ENCODE measurements around the gene PACSIN3.
A peak's percentile ranks its signal among the peaks of the same experiment; 100 is the strongest.
"Not testable (repeated sequence)": the region's sequence is repeated elsewhere in the genome, so short reads cannot be mapped to it uniquely, and the experiment has no call there.

The PACSIN3 gene

DNA sequence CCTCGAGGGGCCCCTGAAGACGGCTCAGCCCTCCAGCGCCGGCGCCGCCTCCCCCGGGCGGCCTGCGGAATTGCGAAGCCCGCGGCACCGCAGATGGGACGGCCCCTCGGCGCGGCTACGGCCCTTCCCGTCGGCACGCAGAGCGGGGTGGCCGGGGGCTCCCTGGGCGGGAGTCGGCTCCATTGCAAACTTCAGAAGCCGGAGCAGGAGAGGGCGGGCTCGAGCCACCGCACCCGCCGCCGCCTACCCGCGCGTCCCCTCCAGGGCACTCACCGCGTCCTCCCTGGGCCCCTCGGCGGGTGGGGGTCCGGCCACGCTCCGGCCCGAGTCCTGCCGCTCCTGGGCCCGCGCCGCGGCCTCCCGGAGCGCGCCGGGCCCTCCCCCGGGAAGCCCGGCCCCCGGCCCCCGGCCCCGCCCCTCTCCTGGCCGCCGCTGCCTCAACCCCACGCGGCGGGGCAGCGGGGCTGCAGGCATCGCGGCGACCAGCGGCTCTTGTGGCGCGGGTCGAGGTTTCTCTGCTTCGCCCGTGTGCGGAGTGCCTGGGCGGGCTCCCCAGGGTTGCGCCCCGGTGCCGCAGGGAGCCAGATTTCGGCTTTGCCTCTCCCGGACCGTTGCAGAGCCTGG lies at the start of gene PACSIN3:
TSS of gene PACSIN3 (minus strand) at position 359 of the 624 bp plus-strand sequence. CDS start 3,707 bp downstream, outside the sequence.
- DNase-seq, result peak; percentile 62 to 64

DNA sequence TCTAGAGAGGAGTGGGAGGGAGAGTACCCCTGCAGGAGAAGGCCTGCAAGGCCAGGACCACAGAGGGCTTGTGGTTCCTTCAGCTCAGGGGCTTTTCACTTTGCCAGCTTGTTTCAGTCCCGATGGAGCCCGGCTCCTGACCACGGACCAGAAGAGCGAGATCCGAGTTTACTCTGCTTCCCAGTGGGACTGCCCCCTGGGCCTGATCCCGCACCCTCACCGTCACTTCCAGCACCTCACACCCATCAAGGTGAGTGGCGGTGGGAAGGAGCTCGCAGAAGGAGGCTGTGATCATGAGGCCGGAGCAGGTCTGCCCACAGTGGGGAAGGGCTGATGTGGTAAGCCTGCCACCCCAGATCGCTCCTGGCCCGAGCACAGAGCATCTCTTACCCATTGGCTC lies 48.9 kb upstream of the PACSIN3 start:
- DNase-seq, result no peak

DNA sequence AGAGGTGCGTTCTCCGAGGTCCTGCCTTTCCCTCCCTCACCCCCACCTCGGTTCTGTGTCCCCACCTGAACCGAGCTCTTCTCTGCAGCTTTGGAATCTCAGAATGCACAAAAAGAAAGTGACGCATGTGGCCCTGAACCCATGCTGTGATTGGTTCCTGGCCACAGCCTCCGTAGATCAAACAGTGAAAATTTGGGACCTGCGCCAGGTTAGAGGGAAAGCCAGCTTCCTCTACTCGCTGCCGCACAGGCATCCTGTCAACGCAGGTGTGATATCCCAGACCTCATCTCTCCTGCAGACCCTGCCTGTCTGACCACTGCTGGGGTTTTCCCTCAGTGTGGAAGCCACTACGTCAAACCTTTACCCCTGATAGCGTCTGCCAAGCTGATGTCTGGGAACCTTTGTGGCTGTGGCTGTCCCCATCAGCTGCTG lies 48.5 kb upstream of the PACSIN3 start:
- peak; percentile 36 to 49 for DNase-seq

DNA sequence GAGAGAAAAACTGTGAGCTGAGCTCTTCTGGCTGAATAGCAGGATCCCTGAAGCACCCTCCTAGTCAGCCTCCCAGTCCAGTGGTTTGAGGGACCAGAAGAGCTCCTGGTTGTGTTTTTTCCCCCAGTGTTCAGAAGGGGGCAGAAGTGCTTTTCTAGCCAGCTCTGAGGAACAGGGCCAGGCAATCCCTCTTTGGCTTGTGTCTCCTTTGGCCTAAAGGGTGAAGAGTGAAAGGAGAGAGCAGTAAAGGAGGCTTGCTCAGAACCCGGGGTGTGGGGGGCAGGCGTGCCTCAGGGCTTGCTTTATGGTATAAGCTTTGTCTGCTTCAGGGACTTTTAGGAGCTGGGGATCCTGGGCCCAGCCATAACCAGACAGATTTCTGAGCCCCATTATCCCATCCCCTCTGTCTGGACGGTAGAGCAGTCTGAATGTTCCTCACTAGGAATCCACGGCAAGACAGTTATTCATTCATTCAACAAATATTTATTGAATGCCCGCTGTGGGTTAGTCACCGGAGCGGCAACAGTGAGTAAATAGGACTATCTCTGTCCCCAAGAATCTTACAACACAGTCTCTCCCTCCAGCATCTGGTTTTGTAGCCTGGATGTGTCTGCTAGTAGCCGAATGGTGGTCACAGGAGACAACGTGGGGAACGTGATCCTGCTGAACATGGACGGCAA lies 47.9 kb upstream of the PACSIN3 start:
- no peak for DNase-seq

DNA sequence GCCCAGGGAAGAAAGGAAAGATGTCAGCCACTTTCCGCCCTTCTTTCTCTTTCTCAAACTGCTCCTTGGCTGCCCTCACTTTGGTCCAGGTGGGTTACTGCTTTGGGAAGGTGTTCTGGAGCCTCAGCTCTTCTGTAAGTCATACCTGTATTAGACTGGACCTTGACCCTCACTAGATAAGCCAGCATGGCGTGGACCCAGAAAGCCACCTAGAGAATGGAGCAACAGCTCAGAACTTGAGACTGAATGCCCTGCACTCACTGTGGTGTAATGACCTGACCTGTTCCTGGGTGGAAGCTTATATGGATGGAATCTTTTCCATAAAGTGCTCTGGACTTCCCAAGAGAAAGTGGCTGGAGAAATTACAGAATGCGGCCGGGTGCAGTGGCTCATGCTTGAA lies 46.8 kb upstream of the PACSIN3 start:
- DNase-seq, result no peak

DNA sequence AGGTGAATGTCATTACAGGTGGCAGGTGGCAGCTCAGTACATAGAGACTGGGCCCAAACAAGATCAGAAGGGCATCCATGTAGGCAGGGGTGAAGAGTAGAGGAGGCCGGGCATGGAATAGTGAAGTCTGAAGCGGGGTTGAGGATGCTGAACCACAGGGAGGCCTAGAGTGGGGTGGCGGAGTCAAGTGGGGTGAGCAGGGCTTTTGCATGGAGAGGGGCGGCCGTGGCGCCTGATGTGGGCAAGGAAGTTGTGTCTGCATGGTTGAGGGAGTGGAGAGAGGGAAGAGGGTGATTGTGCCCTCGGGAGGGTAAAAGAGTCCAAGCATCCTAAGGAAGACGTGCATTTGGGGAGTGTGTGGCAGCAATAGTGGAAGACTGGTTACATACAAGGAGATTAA lies 42.9 kb upstream of the PACSIN3 start:
- DNase-seq, result no peak

DNA sequence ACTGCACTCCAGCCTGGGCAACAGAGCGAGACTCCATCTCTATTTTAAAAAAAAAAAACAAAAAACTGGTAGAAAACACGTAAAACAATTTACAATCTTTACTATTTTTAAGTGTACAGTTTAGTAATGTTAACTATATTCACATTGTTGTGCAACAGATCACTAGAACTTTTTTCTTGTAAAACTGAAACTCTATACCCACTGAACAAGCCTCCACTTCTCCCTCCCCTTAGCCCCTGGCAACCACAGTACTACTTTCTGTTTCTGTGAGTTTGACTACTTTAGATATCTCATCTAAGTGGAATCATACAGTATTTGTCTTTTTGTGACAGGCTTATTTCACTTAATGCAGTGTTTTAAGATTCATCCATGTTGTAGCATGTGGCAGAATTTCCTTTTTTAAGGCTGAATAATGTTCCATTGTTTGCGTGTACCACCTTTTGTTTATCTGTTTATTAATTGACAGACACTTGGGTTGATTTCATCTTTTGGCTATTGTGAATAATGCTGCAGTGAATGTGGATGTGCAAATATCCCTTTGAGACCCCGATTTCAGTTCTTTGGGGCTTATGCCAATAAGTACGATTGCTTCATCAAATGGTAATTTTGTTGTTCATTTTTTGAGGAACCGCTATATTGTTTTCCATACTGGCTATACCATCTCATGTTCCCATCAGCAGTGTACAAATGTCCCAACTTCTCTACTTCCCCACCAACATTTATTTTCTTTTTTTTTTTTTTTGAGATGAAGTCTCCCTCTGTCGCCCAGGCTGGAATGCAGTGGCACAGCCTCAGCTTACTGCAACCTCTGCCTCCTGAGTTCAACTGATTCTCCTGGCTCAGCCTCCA lies 39.5 kb upstream of the PACSIN3 start:
- peak in 1 of 2 experiments; percentile 43 for DNase-seq

DNA sequence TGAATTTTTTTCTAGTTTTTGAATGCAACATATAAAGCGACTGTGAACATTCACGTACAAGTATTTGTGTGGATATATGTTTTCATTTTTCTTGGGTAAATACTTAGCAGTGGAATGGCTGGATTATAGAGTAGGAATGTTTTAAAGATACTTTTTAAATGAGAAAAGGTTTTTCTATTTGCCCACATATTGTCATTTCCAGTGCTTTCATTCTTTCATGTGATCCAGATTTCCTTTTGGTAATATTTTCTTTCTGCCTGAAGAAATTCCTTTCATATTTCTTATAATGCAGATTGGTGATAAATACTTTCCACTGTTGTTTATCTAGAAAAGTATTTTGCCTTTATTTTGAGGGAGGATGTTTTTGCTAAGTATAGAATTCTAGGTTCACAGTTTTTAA lies 36.5 kb upstream of the PACSIN3 start:
- no peak for DNase-seq

DNA sequence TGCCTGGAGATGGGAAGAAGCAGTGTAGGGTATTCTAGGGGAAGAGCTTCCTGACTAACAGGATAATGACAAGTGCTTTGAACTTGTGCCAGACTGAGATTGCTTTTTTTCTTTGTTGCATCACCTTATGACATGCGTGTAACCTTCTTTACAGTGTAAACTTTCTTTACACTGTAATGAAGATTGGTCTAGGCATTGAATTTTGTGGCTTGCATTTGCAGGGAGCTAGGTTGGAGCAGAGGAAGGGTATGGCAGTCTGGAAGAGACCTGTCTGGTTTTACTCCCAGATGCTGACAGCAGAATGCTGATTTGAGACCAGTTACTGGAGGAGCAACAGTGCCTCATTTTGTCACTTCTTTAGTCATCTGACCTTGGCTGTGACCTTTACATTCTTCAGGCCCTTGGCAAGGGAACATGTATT lies 34.2 kb upstream of the PACSIN3 start:
- no peak for DNase-seq

DNA sequence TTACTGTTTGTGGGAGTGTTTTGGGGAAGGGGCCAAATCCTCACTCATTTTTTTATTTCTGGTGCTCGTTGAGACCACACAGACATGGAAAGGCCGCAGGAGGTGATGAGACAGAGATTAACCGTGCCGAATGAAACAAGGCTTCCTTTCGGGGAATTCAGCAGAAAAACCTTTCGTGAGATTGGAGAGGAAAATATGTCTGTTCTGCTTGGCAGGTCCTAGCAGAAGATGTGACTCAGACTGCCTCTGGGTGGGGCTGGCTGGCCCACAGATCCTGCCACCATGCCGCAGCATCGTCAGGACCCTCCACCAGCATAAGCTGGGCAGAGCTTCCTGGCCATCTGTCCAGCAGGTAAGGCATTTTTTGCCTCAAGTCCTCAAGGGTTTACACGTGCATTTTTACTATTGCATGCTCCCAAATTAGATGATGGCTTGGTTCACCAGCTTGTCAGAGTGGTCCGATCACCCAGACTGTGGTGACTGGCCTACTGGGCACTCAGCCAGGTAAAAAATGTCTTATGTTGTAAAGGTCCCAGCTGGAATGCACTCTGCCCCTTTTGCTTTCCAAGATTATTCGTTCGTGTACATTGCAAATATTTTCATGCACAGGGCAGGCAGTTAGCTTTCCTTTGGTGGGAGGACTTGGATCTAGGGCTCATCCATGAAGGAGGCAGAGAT lies 30.0 kb upstream of the PACSIN3 start:
- peak; percentile 69 to 77 for DNase-seq

DNA sequence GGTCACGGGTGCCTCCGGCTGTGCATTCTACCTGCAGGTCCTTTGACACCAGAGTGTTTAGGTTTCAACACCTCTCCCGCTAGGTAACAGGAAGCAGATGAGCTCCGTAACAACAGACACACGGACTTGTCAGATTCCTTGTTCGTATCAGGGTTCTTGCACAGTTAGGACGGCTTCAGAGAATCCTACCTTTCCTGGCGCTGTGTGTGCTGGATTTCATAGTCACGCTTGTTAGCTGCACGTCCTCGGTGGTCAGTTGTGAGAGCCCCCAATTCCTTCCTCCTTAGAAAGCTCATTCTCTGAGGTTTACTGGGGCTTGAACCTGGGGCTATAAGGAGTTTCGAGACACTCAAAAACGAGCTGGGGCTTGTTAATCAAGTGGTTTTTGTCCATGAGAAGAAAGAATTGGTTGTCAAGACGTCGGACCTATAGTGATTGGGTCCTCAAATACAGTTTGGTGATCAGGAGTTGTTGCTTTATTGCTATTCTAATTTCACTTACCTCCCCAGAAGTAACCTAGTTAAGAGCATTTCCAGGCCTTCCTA lies 29.2 kb upstream of the PACSIN3 start:
- DNase-seq, result no peak

DNA sequence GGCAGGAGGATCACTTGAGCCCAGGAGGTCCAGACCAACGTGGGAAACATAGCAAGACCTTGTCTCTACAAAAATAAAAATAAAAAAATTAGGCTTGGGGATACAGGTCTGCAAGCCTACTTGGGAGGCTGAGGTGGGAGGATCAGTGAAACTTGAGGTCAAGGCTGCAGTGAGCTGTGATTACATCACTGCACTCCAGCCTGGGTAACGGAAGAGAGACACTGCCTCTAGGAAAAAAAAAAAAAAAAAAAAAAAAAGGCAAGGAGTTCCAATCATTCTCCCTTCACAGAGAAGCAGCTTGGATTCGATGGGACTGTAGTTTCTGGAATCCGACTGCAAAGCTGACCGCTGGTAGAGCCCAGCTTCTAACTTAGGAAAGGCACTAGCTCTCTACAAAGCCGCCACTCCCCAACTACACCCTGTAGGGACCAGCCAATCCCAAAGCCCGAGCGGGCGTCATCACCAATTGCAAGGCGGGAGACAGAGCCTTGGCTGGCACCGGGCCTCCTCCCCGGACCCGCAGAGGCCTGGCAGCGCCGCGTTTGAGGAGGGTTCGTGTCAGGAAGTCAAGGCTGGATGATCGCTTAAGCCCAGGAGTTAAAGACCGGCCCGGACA lies 27.8 kb upstream of the PACSIN3 start:
- peak; percentile 87 to 92 for DNase-seq

DNA sequence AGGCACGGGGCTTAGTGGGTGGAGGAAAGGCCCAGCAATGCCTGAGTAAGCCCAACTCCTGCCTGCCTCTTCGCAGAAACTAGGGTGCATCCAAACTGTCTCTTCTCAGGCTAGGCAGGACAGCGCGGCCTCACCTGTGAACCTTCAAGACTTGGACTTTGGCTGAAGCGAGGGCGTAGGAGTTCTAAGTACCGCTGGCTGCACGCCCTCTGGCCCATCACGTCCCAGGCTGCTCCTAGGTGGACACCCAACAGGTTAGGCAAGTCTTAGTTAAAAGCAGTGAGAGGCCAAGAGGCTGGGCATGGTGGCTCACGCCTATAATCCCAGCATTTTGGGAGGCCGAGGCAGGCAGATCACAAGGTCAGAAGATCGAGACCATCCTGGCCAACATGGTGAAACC lies 26.7 kb upstream of the PACSIN3 start:
- no peak for DNase-seq

DNA sequence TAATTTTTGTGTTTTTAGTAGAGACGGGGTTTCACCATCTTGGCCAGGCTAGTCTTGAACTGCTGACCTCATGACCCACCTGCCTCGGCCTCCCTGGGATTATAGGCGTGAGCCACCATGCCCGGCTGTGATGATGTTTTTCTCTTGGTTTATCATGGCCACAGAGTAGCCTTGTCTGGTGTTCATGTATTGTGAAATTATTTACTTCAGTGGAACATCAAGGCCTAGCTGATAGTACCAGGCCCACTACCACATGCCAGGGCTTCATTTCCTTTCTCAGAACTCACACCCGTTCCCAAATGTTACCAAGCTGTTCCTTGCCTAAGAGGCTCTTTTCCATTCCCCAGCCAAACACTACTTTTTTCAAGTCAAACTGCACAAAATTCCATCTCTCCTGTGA lies 22.4 kb upstream of the PACSIN3 start:
- DNase-seq, result no peak

DNA sequence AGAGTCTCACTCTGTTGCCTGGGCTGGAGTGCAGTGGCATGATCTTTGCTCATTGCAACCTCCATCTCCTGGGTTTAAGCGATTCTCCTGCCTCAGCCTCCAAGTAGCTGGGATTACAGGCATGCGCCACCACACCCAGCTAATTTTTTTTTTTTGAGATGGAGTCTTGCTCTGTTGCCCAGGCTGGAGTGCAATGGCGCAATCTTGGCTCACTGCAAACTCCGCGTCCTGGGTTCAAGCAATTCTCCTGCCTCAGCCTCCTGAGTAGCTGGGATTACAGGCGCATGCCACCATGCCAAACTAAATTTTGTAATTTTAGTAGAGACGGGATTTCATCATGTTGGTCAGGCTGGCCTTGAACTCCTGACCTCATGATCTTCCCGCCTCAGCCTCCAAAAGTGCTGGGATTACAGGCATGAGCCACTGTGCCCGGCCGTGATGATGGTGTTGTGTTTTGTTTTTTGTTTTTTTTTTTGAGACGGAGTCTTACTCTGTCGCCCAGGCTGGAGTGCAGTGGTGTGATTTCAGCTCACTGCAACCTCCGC lies 21.8 kb upstream of the PACSIN3 start:
- DNase-seq, result not testable (repeated sequence)

DNA sequence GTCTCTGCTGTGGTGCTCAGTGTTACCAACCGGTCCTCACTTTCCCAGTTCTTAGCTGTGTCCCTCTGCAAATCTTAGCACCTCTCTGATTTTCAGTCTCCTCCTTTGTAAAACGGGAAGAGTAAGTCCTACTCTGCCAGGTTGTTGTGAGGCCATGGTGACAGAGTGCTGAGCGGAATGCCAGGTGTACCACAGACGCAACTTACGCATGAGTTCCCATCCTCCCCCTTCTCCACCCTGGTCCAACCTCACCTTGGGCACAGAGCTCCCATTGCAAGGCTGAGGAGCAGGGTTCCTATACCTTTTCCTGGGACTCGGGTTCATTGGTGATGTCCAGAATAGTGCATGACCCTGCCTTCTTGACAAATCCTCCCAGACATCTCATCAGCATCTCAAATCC lies 21.2 kb upstream of the PACSIN3 start:
- DNase-seq, result no peak

DNA sequence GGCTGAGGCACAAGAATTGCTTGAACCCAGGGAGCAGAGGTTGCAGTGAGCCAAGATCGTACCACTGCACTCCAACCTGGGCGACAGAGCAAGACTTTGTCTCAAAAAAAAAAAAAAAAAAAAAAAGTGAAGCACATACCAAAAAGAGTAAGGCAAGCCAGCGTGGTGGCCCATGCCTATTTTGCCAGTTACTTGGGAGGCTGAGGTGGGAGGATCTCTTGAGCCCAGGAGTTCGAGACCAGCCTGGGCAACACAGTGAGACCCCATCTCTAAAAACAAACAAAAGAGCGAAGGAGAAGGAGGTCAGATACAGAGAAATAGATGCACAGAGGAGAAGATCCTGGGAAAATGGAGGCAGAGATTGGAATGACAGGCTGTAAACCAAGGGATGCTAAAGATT lies 20.3 kb upstream of the PACSIN3 start:
- not testable (repeated sequence) for DNase-seq

DNA sequence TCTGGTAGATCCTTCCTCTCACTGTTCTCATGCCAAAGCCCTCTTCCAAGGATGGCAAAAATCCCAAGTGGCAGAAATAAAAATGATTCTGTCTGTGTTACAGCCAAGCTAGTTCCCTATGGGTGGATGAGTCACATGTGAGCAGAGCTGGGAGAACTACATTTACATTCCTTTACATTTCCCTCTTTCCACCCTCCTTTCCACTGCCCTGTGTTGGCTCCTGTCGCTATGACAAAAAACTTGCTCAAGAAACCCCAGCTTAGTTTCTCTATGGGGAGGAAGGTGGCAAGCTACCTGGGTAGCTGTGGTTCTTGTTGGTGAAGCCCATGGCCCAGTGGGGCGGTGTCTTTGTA lies 18.4 kb upstream of the PACSIN3 start:
- no peak for DNase-seq

DNA sequence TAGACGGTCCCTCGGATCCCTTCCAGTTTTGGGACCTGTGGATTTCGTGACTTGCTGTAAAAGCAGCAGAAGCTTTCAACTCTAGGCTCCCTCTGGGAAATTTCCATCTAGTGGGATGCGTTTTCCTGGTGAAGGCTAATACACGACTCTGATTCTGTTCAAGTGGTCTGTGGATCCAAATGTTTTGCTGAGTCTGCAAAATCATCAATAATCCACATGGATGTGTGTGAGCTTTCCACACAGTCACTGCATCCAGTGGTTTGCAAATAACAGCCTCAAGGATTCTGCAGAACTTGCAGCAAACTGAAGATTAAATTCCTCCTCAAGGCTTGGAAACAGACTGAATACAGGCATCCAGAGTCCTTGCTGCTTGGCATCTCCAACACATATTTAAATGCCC lies 16.3 kb upstream of the PACSIN3 start:
- DNase-seq, result no peak

DNA sequence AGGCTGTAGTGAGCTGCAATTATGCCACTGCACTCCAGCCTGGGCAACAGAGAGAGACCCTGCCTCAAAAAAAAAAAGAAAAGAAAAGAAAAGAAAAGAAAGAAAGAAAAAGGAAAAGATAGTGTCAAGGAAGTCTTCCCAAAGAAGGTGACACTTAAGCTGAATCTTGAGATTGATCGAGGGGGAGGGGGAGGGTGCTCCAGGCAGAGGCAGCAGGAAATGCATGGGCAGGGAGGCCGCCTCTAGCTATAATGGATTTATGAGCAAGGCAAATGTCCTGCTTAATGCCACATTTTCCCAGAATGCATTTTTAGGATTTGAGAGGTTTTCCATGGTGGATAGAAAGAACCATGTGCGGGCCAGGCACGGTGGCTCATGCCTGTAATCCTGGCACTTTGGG lies 14.8 kb upstream of the PACSIN3 start:
- no peak for DNase-seq

DNA sequence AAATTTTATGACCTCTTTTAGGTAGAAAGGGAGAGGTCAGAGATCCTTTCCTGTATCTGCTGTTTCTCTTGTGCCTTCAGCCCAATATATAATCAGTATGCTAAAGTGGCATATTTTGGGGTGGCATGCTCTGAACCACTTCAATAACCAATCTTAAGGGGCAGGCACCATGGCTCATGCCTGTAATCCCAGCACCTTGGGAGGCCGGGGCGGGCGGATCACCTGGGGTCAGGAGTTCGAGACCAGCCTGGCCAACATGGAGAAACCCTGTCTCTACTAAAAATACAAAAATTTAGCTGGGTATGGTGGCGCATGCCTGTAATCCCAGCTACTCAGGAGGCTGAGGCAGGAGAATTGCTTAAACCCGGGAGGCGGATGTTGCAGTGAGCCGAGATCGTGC lies 11.9 kb upstream of the PACSIN3 start:
- not testable (repeated sequence) for DNase-seq

DNA sequence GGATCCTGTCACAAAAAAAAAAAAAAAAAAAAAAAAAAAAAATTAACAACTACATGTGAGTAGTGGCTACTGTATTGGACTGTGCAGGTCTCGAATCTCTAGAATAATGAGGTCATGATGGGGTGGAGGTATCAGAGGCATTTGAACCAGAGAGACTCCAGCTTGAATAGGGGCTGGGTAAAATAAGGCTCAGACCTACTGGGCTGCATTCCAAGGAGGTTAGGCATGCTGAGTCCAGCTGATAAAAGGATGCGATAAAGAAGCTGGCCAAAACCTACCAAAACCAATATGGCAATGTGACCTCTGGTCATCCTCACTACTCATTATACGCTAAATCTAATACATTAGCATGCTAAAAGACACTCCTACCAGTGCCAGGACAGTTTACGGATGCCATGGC lies 5.9 kb upstream of the PACSIN3 start:
- no peak for DNase-seq

All from activated CD4-positive, alpha-beta T cell treated with anti-CD3 and anti-CD28 coated beads, Interleukin-2, amount 50 U/mL, for 48 hours (primary cell).